Measurements from ENCODE around the gene UBE2H.

UBE2H gene

DNA sequence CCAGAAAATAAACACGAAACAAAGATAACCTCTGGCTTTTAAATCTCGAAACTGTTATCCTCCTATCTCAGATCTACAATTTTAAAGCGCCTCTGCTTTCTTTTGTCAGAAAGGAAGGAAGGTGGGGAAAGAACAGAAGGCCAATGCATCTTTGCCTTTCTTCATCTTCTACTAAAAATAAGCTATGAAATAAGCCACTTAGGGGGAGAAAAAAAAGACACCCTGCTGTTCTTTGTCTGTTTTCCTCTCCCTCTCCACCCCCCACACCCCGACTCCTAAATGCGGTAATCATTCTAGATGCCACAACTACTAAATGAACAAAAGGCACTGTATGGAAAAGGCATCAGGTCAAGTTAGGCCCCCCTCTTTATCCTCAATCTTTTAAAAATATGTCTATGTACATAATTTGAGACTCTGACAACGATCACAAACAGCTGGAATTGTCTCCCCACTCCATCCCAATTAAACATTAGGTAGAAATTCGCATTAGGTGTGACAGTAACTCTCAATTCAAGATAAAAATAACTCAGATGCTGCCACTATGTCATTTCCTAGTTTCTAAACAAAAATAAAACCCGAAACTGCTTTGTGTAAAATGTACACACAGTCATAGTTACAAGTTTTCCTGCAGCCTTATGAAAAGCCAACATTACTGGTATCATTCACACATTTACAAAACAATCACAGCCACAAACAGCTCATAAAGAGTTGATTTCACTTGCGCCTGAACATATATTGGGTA, 2.4 kb downstream of the UBE2H start:
- no peak for DNase-seq

DNA sequence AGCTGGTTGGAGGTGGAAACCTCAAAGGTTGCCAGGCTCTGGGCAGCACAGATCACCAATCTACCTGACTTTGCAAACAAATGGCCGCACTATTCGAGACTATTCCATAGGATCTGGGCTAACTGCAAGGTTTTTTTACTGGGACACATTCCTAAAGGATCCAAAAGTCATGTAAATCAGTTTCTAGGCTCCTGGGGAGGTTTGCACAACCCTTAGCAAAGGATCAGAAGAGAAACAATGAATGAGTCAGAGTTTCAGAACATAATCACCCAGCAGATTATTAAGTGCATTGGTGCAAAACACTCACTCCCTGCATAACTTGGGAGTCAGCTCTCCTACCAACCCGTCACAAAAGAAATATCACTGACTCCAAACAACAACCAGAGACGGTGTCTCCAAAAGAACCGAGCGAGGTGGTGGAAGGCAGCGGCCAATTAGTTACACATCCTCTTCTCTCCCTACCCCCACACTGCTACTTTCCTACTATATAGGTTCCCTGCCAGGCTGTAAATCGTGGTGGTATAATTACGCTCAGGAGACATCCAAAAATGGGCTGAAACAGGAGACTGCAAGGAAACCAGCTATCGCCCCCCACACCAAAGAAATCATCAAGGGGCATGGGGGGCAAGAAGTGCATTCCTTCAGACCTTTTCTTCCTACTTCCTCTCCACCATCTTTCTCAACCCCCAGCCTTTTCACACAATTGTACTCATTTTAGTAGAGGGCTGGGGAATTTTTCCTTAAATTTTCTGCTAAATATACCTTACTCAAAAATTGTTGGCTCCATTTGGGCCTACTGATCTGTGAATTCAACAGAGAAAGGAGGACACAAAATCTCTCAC, 3.2 kb downstream of the UBE2H start:
- DNase-seq: peak; percentile 77

DNA sequence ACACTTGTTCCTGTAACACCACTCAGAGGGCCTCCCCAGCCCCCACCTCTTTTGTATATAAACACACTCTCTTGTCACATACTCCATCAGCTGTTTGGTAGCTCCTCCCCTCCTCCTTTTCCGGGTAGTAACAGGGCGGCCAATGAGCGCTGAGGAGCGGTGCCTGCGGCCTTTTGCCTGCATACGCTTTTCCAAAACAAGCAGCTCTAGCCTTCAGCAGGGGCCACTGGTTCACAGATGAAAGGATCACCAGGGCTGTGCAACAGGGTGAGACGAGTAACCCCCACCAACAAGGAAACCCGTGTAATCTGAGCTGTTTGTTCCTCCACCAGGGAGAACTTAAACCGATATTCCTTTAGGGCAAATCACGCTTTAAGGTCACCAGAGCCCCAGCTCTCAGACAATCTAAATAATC, 3.9 kb downstream of the UBE2H start:
- DNase-seq: peak; percentile 91

DNA sequence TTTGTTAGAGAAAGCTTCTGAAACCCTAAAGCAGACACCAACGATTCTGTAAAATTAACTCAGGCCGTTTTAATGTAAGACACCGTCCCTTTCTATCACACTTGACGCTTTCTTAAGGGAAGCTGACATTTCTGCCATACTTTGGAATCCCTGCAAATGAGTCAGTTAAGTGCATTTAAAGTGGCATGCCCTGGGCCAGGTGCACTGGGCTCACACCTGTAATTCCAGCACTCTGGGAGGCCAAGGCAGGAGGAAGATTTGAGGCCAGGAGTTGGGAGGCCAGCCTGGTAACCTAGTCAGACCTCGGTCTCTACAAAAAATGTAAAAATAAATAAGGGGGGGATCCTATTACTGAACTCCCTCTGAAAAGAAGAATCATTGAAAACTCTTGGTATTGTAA, 4.4 kb downstream of the UBE2H start:
- DNase-seq: no peak

DNA sequence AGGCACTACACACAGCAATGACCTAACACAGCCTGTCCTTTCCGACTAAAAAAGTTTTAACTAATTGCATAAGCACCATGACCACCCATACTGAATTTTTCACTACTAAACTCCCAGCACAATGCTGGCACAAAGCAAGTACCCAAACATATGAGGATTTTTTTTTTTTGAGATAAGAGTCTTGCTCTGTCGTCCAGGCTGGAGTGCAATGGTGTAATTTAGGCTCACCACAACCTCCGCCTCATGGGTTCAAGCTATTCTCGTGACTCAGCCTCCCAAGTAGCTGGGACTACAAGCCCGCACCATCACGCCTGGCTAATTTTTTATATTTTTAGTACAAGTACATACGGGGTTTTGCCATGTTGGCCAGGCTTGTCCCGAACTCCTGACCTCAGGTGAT, 5.1 kb downstream of the UBE2H start:
- no peak for DNase-seq

DNA sequence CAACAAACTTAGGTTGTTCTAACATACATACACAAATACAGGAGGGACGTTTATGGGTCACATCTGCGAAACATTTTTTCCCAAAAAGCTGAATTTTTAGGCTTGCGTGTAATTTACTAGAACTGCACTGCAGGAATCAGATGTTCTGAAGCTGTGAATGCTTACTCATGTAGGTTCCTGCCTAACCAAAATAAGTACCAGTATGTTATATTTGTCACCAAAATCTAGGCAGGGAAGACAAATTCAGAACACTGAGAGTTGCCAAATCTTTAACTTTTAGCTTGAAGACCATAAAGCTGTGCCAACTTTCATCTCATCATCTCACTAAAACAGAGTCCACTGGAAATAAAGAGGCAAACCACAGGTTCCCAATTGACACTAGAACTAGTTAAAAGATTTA, 5.7 kb downstream of the UBE2H start:
- no peak for DNase-seq

DNA sequence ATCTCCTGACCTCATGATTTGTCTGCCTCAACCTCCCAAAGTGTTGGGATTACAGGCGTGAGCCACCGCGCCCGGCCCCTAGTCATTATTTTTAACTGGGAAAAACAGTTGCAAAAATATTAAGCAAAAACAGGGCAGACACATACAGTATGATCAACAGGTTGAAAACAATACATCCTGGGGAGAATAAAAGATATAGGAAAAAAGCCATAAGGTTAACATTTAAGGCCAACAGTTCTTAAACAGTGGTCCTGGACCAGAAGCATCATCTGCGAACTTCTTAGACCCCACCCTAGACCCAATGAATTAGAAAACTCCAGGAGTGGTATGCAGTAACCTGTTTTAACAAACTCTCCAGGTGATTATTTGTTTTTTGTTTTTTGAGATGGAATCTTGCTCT, 6.5 kb downstream of the UBE2H start:
- DNase-seq: no peak

DNA sequence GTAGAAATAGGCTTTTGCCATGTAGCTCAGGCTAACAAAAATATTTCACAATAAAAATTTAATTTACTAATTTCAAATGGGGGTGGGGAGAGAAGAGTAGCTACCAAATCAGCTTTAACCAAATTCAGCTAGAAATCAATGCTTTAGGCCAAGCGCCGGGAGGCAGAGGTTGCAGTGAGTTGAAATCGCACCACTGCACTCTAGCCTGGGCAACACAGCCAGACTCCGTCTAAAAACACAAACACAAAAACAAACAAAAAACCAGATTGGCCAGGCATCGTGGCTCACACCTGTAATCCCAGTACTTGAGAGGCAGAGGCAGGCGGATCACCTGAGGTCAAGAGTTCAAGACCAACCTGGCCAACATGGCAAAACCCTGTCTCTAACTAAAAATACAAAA, 9.4 kb downstream of the UBE2H start:
- no peak for DNase-seq

DNA sequence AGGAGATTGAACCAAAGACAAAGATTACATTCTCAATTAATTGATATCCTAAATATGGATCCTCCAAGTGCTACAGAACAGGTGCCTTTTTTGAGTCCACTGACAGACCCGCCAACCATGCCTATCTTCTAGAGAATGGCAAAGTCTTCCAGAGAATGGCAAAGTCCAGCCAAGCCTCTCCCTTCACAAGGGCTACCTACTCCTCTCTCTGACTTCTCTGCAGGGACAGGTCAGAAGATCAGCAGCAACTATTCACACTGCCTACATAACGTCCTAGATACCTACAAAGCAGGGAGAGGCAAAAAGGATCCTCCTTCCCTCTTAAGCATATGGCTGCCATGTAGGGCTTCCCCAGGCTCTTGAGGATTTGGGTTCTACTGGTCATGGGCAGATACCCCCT, 12.4 kb downstream of the UBE2H start:
- DNase-seq: no peak

DNA sequence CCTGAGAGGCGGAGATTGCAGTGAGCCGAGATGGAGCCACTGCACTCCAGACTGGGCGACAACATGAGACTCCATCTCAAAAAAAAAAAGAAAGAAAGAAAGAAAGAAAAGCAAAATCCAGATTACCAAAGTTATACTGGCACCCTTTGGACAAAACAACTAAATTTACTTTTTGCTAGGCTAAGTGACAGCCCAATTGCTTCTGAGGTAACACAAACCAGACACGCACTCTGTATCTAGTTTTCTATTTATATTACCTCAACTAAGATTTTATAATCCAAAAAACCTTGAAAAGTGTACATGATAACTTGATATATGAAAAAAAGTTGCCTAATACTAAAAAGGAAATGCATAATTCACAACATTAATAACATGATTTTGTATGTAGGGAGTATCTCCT, 12.9 kb downstream of the UBE2H start:
- DNase-seq: no peak

DNA sequence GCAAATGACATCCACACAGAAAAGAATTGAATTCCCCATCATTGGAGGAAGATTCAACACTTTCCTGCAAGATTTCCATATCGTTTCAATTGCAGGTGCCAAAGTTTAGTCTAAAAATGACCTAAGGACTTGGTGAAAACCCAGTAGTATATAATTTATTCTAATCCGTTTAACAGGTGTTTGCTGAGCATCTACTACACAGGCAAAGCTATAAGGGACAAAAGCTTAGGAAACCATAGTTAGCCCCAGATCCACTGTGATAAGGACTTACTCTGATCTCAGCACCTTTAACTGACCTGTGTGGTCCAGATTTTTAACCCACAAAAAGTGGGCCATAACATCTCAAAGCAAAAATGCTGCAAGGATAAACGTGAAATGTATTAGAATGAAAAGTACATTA, 19.1 kb downstream of the UBE2H start:
- DNase-seq: no peak

DNA sequence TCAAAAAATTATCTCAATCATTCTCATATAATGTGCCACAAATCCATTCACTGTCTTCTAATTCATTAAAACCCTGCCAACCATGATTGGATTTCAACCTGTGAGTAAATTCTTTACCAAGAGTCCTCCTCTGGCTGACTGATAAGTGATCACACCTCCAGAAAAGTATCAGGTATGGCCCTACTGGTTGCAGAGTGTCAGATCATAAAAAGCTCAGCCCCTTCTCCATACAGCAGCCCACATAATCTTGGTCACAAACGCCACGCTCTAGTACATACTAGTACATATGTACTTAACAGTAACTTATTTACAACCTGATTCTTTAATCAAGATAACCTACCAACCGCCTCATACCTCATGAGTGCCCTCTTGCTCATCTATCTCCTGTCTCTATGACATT, 26.1 kb downstream of the UBE2H start:
- DNase-seq: no peak

DNA sequence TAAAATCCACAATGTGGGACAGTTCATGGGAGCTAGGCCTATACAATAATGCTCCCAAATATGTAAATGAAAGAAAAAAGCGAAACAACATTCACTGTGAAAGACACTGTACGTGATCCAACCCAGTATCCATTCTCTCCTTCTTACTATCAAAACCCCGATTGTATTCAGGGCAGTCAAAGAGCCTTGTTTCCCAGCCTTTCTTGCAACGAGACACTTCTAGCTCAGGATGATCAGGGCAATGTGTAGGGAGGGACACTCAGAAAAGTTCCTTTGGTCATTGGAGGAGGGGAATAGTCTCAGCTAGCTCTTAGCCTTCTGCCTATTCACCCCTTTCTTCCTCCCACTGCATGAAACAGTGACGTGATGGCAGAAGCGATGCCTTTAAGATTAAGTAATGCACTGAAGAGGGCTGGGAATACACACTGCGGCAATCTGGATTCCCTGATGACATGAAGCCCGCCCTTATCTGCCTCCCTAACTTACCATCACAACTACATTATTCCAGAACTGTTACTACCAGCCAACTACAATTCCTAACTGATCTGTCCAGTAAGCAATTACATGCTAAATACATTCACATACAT, 27.3 kb downstream of the UBE2H start:
- peak; percentile 69 for DNase-seq

DNA sequence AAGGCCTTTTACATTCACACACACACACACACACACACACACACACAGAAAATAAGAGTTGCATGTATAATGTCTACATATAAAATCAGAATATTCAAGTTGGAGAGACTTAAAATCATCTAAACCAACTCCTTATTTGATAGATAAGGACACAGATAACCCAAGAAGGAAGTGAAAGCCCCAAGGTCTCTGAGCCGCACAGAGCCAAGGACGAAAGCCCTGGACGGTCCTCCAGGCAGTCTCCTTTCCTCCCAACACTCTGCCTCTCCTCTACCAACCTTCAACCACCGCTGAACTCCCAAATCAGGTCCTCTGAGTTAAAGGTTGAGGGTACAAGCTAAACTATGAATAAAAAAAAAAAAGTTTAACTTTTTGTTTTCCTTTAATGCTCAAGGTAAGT, 28.2 kb downstream of the UBE2H start:
- DNase-seq: no peak

DNA sequence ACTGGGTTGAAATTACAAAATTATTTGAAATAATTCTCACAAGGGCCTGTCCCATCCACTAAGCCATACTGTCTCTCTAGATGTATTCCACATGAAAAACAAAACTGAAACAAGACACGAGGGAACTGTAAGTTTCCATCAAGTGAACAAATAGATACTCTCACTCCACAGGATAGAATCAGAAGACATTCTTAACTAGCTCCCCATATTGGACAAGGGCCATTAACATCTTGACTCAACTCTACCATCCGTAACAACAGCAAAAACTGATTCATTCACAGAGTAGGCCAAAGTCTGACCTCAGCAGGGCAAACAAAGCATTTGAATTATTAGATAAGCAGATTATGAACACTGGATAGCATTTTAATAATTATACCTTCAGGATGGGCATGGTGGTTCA, 29.1 kb downstream of the UBE2H start:
- peak; percentile 79 for DNase-seq

DNA sequence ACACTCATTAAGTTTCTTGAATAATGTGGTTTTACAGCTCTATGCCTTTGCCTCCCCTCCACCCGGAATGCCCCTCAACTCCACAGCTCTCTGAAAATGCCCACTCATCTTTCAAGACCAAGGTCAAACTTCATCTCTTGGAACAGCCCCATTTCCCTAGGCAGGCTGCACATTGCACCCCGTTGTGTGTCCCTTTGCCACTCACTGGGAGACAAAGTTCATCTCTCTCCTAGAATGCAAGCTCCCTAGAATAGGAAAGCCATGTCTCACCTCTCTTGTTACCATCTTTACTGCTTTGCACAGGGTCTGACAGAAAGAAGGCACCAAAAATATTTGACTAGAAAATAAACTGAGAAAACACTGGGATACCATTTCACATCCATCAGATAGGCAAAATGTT, 33.3 kb downstream of the UBE2H start:
- DNase-seq: no peak

DNA sequence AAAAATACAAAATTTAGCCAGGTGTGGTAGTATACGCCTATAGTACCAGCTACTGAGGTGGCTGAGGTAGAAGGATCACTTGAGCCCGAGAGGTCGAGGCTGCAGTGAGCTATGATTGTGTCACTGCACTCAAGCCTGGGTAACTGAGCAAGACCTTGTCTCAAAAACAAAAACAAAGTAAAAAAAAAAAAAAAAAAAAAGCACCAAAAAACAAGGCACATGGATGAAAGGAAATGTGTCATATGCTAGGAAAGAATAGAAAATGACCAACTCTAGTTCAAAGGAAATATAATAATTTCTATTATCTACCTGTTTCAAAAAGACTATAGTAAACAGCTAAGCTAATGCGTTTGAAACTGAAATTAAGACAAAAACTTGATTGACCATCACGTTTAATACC, 33.8 kb downstream of the UBE2H start:
- DNase-seq: no peak

DNA sequence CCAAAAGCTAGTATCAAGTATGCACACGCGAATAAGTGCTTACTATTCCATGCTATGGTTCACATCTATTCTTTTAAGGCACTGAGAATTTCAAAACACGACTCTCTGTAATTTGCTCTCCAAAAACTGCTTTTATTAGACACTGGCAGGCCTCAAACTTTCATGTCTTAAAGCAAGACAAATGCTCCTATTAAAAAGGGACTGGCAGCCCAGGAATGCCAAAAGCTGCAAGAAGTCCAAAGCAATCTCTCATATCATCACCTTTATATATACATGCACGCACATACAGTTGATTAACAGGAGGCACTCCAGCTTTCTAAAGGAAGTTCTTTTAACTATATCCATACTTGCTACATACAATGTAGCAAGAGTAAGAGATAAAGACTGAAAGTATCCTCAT, 34.8 kb downstream of the UBE2H start:
- DNase-seq: no peak

DNA sequence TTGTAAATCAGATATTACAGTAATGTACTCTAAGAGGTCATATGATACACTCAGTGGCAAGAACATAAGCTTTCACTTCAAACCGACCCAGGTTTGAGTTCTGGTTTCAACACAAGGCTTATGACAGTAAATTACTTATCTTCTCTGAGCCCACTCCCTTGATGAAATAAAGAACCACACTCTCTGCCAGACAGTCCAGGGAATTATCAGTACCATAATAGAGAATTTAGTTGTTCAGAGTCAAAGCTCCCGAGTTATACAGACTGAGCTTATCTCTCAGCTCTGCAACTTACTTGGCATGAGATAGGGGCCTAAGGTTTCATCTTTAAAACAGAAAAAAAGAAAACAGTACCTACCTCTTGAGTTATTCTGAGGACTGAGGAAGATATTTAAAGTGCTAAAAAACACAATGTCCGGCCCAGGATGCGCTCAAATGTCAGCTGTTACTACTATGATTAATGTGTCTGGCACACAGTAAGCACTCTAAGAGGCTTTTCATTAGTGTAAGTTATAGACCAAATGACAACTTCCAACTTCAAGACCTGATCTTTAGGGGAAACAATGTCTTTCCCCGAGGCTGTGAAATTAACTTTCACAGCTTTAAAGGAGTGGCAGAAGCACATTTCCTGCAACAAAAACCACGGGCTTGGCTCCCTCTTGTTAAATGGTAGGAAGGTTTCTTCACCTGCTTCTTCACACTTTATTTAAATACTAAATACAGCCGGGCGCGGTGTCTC, 38.1 kb downstream of the UBE2H start:
- DNase-seq: no peak

DNA sequence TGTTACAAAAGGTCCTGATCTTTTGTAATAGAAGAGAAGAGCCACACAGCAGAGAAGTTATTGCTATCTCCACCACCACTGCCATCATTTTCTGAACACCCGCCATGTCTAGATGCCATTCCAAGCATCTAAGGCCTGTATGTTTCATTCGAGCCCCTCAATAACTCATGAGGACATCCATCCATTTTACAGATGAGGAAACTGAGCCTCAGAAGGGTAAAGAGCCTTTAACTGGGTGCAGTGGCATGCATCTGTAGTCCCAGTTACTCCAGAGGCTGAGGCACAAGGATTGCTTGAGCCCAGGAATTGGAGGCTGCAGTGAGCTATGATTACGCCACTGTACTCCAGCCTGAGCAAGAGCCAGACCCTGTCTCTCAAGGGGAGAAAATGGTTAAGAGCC, 39.3 kb downstream of the UBE2H start:
- no peak for DNase-seq

DNA sequence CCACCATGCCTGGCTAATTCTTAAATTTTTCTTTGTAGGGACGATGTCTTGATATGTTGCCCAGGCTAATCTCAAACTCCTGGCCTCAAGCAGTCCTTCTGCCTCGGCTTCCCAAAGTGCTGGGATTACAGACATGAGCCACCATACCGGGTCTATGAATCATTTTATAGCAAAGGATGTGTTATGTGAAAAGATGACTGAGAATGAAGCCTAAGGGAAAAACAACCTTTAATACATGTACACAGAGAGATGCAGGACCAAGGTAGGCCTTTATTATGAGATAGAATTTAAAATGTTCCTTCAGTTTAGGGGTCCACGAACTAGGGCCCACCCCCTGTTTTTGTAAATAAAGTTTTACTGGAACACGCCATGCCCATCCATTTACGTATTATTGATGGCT, 41.0 kb downstream of the UBE2H start:
- peak; percentile 45 for DNase-seq

DNA sequence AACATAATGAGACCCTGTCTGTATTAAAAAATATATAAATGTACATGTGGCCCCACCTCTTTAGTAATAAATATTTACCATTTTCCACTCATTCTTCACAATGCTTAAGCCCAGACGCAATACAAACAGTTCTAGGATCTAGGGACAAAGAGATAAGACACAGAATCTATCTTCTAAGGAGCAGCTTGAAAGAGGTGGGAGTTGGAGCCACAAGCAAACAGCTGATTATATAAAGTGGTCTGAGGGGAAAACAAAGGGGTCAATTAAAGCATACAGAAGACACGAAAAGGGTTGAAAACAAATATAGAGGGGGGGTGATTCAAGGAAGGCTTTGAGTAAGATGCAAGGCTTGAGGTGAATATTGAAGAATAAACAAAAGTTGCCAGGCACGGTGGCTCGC, 43.1 kb downstream of the UBE2H start:
- no peak for DNase-seq

DNA sequence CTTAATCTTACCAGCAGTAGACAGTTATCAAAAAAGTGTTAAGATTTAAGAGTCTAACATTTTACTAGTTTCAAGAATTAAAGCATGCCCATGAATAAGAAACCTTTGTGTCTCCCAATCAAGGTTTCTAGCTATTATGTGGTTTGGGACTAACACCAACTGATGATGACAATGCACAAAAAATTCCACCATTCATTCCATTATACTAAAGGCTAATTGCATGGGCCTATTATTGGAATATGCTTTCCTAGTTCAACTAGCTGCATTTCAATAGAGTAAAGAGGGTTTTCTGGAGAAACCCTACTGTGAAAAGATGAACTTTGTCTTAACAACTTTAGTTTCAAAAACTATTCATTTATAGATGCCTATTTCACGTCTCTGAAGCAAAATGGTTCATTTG, 44.6 kb downstream of the UBE2H start:
- DNase-seq: peak; percentile 17

All from EL (cell line).